ENCODE results near the gene PLEKHA6.

Gene PLEKHA6

GRCh38 chr1:204282761-204283221 lies 76.9 kb downstream of the PLEKHA6 start:
- DNase-seq, result no peak

DNA sequence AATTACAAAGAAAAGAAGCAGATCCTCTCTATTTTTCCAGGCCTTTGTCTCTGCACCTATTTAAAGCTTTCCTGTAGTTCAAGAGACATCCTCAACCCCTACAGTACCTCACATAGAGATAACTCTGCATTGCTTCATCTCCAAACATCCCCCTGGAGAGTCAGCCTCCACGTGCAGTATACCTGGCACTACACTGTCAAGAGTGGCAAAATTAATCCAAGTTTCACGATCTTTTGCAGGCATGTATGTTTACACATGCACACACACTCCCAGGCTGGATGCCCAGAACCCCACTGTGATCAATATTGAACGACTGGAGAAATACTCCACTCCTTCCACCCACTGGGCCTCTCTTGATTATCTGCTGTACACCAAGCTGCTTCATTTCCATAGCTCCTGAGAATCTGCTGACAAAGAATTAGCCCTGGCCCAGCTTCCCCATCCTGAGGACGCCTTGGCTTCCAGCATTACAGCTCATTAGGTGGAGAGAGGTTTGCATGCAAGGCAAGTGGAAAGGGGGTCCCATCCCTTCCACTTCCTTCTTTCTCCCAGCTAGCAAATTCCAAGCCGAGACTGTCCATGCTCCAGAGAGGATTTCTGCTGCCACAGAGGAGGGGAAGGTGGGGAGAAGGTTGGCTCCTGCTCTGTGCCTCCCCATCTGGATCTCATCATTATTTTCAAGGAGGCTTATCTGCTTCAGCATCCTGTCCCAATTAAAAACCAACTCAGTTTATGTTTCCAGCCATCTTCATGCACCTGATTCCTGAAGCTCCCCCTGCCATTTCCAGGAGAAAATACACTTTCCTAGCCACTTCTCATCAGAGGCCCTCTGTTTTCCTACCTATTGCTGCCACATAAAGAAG lies 79.4 kb downstream of the PLEKHA6 start:
- DNase-seq, result no peak

GRCh38 chr1:204278958-204279357 lies 80.8 kb downstream of the PLEKHA6 start:
- no peak for DNase-seq

DNA sequence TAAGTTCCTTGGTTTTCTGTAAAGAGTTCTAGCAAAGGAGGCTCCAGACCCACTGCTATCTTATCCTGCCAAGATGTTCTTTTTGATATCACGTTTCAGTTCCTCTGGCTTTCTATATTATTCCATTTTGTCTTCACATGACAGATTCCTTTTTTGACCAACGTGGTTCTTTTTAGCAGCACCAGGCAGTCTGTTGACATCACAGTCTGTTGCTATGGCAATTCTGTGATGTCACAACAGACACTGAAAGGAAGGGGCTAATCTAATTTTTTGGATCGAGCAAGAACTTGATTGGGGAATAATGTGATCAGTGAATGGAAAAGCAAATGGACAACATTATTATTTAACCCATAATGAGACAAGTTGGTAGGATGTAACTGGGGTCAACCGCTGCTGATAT lies 81.5 kb downstream of the PLEKHA6 start:
- DNase-seq, result no peak

- DNase-seq, result no peak
Observed at GRCh38 chr1:204277563-204278219, 82.0 kb downstream of the PLEKHA6 start.

DNA sequence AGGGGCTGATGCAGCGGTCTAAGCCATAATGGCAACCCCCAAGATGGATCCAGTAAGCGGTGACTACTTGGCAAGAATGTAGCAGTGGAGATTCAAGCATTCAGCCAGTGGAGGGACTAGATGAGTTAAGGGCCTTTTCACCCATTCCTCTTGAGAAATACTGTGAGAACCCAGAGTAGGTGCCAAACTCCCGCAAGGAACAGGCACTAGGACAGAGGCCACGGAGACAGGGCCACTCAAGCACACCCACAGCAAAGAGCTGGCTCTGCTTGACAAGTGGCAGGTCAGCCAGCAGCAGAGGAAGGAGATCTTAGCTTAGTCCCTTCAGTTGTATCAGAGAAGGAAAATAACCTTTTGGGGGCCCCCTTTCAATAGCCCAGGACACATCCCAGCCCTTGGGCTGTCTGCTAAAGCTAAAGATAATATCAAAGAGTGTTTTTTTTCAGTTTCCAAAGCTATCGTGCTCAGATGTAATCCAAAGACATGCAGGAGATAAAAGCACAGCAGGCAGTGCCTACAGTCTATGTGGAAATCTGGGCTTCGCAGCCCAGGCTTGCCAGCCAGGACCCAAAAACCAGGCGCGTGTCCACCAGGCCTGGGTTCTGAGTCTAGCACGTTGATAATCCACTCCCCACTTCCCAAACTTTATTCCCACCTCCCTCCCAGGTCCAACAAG lies 83.9 kb downstream of the PLEKHA6 start:
- no peak for DNase-seq

GRCh38 chr1:204274446-204274845 lies 85.3 kb downstream of the PLEKHA6 start:
- DNase-seq, result no peak

DNA sequence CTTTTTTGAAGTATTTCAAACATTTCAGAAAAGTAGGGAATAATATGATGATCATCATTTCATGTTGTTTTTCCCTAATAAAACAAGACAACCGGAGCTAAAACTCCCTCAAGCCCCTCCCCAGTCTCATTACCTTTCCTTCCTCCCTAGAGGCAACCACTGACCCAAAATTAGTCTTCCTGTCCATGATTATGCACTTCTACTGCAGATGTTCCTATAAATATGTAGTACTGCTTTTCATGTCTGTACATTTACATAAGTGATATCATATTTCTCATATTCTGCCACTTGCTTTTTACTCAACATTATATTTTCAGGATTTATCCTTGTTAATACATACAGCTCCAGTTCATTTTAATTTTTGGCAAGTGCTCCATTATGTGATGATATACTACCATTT lies 87.2 kb downstream of the PLEKHA6 start:
- DNase-seq, result no peak

GRCh38 chr1:204271970-204272369 lies 87.8 kb downstream of the PLEKHA6 start:
- DNase-seq, result no peak

DNA sequence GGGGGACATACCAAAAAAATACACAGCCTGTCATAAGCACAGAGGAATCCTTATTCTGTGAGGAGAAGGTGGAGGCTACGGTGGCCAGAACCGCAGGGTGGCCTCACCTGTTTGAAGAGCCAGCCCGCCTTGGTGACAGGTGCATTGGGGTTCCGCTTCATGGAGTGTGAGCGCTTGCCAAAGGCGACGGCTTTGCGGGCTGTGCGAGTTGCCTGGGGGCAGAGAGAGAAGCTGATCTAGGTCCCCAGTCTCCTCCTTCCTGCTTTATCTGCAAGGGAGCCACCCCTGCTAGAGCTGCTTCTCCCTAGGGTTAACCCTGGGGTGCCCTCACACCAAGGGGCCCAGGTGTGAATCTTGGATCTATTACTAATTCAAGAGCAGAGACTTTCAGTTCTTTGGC lies 91.6 kb downstream of the PLEKHA6 start:
- no peak for DNase-seq

- DNase-seq, result no peak
Observed at GRCh38 chr1:204267191-204267601, 92.5 kb downstream of the PLEKHA6 start.

GRCh38 chr1:204266504-204267034 lies 93.2 kb downstream of the PLEKHA6 start:
- no peak for DNase-seq

DNA sequence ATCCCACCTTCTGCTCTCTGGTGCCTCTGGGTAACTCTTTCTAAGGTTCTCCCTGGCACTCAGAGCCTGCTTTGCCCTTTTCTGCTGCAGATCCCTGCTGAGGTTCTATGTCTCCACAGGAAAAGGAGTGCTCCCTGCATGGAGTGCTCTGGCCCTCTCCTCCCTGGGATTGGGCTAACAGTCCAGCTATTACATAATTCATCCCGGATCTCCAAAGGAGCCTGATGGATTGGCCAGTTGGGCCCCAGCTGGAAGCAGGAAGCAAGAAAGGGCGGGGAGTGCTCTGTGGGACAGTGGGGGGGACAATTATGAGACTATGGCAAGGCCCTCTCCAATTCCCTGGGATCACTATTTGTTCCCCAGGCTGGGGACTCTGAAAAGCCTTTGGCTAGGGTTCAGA lies 94.1 kb downstream of the PLEKHA6 start:
- no peak for DNase-seq

DNA sequence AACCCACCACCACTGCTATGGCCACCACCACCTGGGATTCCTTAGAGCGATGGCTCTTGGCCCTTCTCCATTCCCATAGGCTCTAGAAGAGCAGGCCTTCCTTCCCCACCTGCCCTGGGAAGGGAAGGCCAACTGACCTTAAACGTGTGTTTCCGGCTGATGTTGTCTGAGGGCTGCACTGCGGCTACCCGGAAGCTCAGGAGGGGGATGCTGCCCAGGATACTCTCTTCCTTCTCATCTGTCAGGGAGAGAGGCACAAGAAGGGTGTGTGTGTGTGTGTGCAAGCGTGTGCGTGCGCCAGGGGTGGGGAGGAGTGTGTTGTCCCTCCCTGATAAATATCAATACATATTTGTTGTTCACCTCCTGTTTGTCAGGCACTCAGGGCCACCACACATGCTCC lies 94.9 kb downstream of the PLEKHA6 start:
- no peak for DNase-seq

- no peak for DNase-seq
Observed at GRCh38 chr1:204263254-204263910, 96.3 kb downstream of the PLEKHA6 start.

GRCh38 chr1:204262506-204263253 lies 97.0 kb downstream of the PLEKHA6 start:
- DNase-seq, result no peak

DNA sequence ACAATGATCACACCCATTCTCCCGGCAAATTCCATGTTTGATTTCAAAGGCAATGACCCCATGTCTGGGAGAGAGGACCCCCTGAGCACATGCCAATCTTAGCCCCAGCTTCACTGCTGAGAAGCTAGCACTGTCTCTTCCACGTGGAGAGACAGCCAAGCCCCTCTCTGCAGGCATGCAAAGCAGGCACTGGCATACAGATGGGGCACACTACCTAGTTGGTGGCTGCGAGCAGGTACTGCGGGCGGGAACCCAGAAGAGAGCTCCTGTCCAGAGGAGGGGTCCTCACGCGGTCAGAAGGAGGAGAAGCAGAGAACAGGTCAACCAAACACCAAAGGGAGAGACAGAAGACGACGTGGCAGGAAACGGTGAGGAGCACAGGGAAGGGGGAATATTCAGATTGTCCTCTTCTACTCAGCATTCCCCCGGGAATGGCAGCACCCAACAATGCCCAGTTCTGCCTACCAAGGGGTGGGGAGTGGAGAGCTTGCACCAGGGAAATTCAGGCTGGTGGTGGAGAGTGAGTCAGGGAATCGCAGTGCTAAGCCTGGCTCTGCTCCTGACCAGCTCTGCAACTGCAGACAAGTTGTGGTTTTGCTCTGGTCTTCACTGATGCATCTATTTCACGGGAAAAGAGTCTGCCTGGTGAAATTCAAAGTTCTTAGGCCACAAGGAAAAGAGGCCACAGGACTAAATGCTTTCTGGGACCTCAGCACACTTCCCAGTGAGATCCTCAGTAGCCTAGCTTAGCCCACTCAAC lies 97.8 kb downstream of the PLEKHA6 start:
- no peak for DNase-seq

GRCh38 chr1:204261266-204261665 lies 98.5 kb downstream of the PLEKHA6 start:
- DNase-seq, result no peak

GRCh38 chr1:204260601-204261197 lies 99.0 kb downstream of the PLEKHA6 start:
- no peak for DNase-seq

DNA sequence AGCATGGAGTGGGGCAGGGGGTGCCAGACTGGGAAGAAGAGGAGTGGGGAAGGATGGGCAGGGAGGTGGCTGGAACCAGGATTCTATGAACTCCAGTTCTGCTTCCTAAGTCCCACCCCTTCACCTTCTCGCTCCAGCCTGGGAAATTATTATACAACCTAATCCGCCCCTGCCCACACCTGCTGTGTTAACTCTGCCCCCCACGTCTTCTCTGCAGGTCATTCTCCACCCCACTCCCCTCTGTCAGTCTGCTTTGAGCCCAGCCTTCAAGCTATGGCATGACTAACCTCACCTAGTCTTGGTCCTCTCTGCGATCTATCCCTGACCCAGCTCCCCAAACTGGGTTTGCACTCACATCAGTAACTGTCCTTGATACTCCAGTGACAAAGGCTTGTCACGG lies 99.9 kb downstream of the PLEKHA6 start:
- DNase-seq, result no peak

- DNase-seq, result no peak
Observed at GRCh38 chr1:204259196-204259595, 100.5 kb downstream of the PLEKHA6 start.

Measured in femur (tissue), 1 donor.